ENCODE results near the gene EXOC6B. TPM values are rescaled to one million over a fixed set of nuclear protein-coding genes. Genes with fewer than 3 reads are reported as not detected.

Gene EXOC6B
- total and polyA plus RNA-seq, 2 of the 8 experiments (the other 6 are each of a cell fraction or from before 2014, with no cell fraction given), result 13.5 to 33.0 TPM

GRCh38 chr2:72144632-72145288, 681.1 kb downstream of the EXOC6B start (continued):
- TF ChIP-seq ASH2L (IDR thresholded peaks at IDR 0.05; ENCODE audit: low read length) (peak; percentile 17), E2F6 (IDR thresholded peaks at IDR 0.05) (no peak), SP1 (IDR thresholded peaks at IDR 0.05; ENCODE audit: low read depth, low read length) (peak; percentile 32; the same call in 1 of the 2 replicates), PHF8 (conservative IDR thresholded peaks at IDR 0.05; ENCODE audit: low read depth, low read length) (no peak), HDAC6 (IDR thresholded peaks at IDR 0.05; ENCODE audit: low read depth, low read length) (no peak)
